ENCODE data around the gene APOD. TPM values are rescaled to one million over a fixed set of nuclear protein-coding genes. Genes with fewer than 3 reads are reported as not detected.
"Not testable (repeated sequence)": the region's sequence is repeated elsewhere in the genome, so short reads cannot be mapped to it uniquely, and the experiment has no call there.

Gene APOD
- total RNA-seq, 1 donor from 2014 or later, result 92.5 TPM

DNA sequence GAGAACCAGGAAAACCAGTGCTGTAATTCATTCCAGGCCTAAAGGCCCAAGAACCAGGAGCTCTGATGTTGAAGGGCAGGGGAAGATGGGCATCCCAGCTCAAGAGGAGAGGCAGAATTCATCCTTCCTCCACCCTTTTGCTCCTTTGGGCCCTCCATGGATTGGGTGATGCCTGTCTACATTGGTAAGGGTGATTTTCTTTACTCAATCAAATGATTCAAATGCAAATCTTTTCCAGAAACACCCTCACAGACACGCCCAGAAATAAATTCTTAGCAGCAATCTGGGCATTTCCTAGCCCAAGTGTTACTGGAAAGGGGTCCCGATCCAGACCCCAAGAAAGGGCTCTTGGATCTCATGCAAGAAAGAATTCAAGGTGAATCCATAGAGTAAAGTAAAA lies 17.6 kb upstream of the APOD start:
- H3K9me3 ChIP-seq (replicated peaks), result peaks cover 8% of the 10 kb centered on the region
- no peak for TF ChIP-seq CTCF (IDR thresholded peaks at IDR 0.05; ENCODE audit: borderline replicate concordance)
- peaks cover 21% of the 10 kb centered on the region for H3K4me1 ChIP-seq
- no peak overlapping the region for H3K4me3 ChIP-seq
- no peaks in the 10 kb centered on the region for H3K27me3 ChIP-seq (ENCODE audit: low read depth)
- DNase-seq, result no peak
- intact Hi-C loops (cut with micrococcal nuclease), result loop anchor here (10.0 kb wide), 1 partner anchor 1947 kb away; no protein-coding TSS in a partner anchor
- H3K36me3 ChIP-seq, result no peaks in the 10 kb centered on the region
- no peak overlapping the region for H3K27ac ChIP-seq (replicated peaks)

GRCh38 chr3:195599926-195600325 lies 16.2 kb upstream of the APOD start:
- H3K36me3 ChIP-seq; H3K4me3 ChIP-seq; DNase-seq; H3K9me3 ChIP-seq (replicated peaks); H3K27ac ChIP-seq (replicated peaks); H3K27me3 ChIP-seq (ENCODE audit: low read depth): not testable (repeated sequence)
- intact Hi-C loops (cut with micrococcal nuclease), result loop anchor here (10.0 kb wide), 1 partner anchor 1945 kb away; no protein-coding TSS in a partner anchor
- H3K4me1 ChIP-seq, result peaks cover 26% of the 10 kb centered on the region

GRCh38 chr3:195599516-195599915 lies 15.8 kb upstream of the APOD start:
- H3K9me3 ChIP-seq (replicated peaks); H3K36me3 ChIP-seq; DNase-seq; H3K4me3 ChIP-seq; H3K27me3 ChIP-seq (ENCODE audit: low read depth); intact Hi-C loops (cut with micrococcal nuclease): not testable (repeated sequence)
- H3K4me1 ChIP-seq, result peaks cover 26% of the 10 kb centered on the region
- peak overlapping the region; percentile 46 for H3K27ac ChIP-seq (replicated peaks)

GRCh38 chr3:195597848-195598247 lies 14.1 kb upstream of the APOD start:
- Histone ChIP-seq H3K27me3 (ENCODE audit: low read depth) (no peaks in the 10 kb centered on the region), H3K4me3 (no peak overlapping the region), H3K36me3 (no peaks in the 10 kb centered on the region), H3K27ac (replicated peaks) (peak overlapping the region; percentile 82), H3K4me1 (peaks cover 26% of the 10 kb centered on the region), H3K9me3 (replicated peaks) (no peaks in the 10 kb centered on the region)
- DNase-seq, result peak; percentile 44
- intact Hi-C loops (cut with micrococcal nuclease), result no loop called here
- no peak for TF ChIP-seq CTCF (IDR thresholded peaks at IDR 0.05; ENCODE audit: borderline replicate concordance)

DNA sequence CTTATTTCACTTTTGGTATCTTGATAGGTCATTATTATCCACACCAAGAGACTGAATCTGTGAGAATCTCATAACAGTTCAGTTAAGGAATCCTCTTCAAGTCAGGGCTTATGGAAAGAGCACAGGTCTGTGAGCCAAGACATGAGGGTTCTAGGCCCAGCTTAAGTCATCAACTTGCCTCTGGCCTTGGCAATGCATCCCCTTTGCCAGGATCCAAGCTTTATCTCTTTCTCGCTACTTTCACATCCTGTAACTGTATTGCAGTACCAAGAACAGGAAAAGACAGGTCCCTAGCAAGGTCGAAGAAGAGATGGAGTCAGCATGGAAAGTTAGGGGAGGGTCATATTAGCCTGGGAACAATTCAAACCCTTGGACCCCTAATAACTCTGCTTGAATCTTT lies 13.5 kb upstream of the APOD start:
- Histone ChIP-seq H3K36me3 (no peaks in the 10 kb centered on the region), H3K4me1 (peaks cover 26% of the 10 kb centered on the region), H3K4me3 (no peak overlapping the region), H3K27ac (replicated peaks) (peak overlapping the region; percentile 82), H3K9me3 (replicated peaks) (no peaks in the 10 kb centered on the region), H3K27me3 (ENCODE audit: low read depth) (no peaks in the 10 kb centered on the region)
- intact Hi-C loops (cut with micrococcal nuclease), result no loop called here
- no peak for TF ChIP-seq CTCF (IDR thresholded peaks at IDR 0.05; ENCODE audit: borderline replicate concordance)
- DNase-seq, result no peak

- Histone ChIP-seq H3K9me3 (replicated peaks) (no peaks in the 10 kb centered on the region), H3K27me3 (ENCODE audit: low read depth) (no peaks in the 10 kb centered on the region), H3K4me1 (peaks cover 29% of the 10 kb centered on the region), H3K4me3 (no peak overlapping the region), H3K27ac (replicated peaks) (peak overlapping the region; percentile 82), H3K36me3 (no peaks in the 10 kb centered on the region)
- TF ChIP-seq CTCF (IDR thresholded peaks at IDR 0.05; ENCODE audit: borderline replicate concordance), result no peak
- intact Hi-C loops (cut with micrococcal nuclease), result no loop called here
- DNase-seq, result no peak
Measured at GRCh38 chr3:195596765-195597171, 13.0 kb upstream of the APOD start.

All from left ventricle myocardium inferior (tissue), 1 donor.